GM23338 (cell line): ENCODE results near the gene NCOA6.

Experiments used
- CTCF ChIP-seq, 2 experiments: fragments of 200-600 bp in 1 of 2; sonication (generic) in 1 of 2; conservative IDR thresholded peaks; 2 replicates each; pipeline versions ENCODE4 v1.5.1 to v1.6.1; 2016 to 2017; ENCODE audit warnings: antibody characterized with exemption in 2 of 2, low read depth in 2 of 2, mild to moderate bottlenecking in 2 of 2, moderate library complexity in 1 of 2
- EZH2 ChIP-seq: fragments of 200-600 bp; sonication (generic); IDR thresholded peaks from one replicate; pipeline ENCODE4 v1.8.0; 2017; ENCODE audit warnings: antibody characterized with exemption, mild to moderate bottlenecking, low read depth; ENCODE audit not compliant: unreplicated experiment
- POLR2AphosphoS5 ChIP-seq: IDR thresholded peaks from 2 replicates; pipeline ENCODE4 v1.6.1; 2016; ENCODE audit warnings: antibody characterized with exemption, low read depth
- REST ChIP-seq: IDR thresholded peaks from one replicate; pipeline ENCODE4 v1.6.1; 2018; ENCODE audit warnings: antibody characterized with exemption; ENCODE audit not compliant: unreplicated experiment
- ZNF114 ChIP-seq: fragments of 250-450 bp; sonication (Bioruptor Pico); IDR thresholded peaks from 2 replicates; pipeline ENCODE4 v1.5.0; 2020; ENCODE audit warnings: mild to moderate bottlenecking, moderate library complexity
- ZNF331 ChIP-seq: fragments of 250-450 bp; sonication (Bioruptor Pico); IDR thresholded peaks from 2 replicates; pipeline ENCODE4 v1.5.0; 2020; ENCODE audit warnings: low read depth, mild to moderate bottlenecking, moderate library complexity
- ZNF462 ChIP-seq: fragments of 250-450 bp; sonication (Bioruptor Pico); IDR thresholded peaks from 2 replicates; pipeline ENCODE4 v1.5.0; 2020; ENCODE audit warnings: mild to moderate bottlenecking, moderate library complexity

- no peak for TF ChIP-seq POLR2AphosphoS5
- TF ChIP-seq CTCF (conservative IDR thresholded peaks at IDR 0.05; ENCODE audit: low read depth in 2 of 2): no peak
- no peak for TF ChIP-seq REST
- TF ChIP-seq EZH2: no peak
- no peak for TF ChIP-seq ZNF114
- no peak for TF ChIP-seq ZNF331 (CRISPR knock-in tag)
- no peak for TF ChIP-seq ZNF462 (CRISPR knock-in tag)
These were observed 114.4 kb downstream of the NCOA6 start for GRCh38 chr20:34710861-34711574.
